ENCODE data around the gene PLEK2.

PLEK2 gene

GRCh38 chr14:67441256-67441655 is 29.3 kb upstream of the PLEK2 start:
- Mint-ChIP-seq H3K4me3 (no peak overlapping the region), H3K36me3 (no peaks in the 10 kb centered on the region), H3K4me1 (no peaks in the 10 kb centered on the region), H3K9me3 (no peaks in the 10 kb centered on the region), H3K27ac (no peak overlapping the region), H3K27me3 (peaks cover 17 to 29% of the 10 kb centered on the region in 2 donors)
- no peak for DNase-seq
- no peak for ATAC-seq (replicated peaks)

- Mint-ChIP-seq H3K27ac (no peak overlapping the region), H3K4me1 (no peaks in the 10 kb centered on the region), H3K27me3 (peaks cover 15 to 35% of the 10 kb centered on the region in 2 donors), H3K4me3 (no peak overlapping the region), H3K9me3 (no peaks in the 10 kb centered on the region), H3K36me3 (no peaks in the 10 kb centered on the region)
- ATAC-seq (replicated peaks) = no peak
- no peak for DNase-seq
Observed at GRCh38 chr14:67440513-67440912, 28.5 kb upstream of the PLEK2 start.

- Mint-ChIP-seq H3K27me3 (peaks cover 11 to 28% of the 10 kb centered on the region in 2 donors), H3K4me1 (no peaks in the 10 kb centered on the region), H3K27ac (no peak overlapping the region), H3K4me3 (no peak overlapping the region), H3K9me3 (no peaks in the 10 kb centered on the region), H3K36me3 (no peaks in the 10 kb centered on the region)
- DNase-seq = no peak
- no peak for ATAC-seq (replicated peaks)
Observed at GRCh38 chr14:67438969-67439368, 27.0 kb upstream of the PLEK2 start.

GRCh38 chr14:67436006-67436866 is 24.3 kb upstream of the PLEK2 start:
- peaks cover 6 to 17% of the 10 kb centered on the region in 2 donors for H3K27me3 Mint-ChIP-seq
- DNase-seq = no peak
- H3K9me3 Mint-ChIP-seq = no peaks in the 10 kb centered on the region
- no peaks in the 10 kb centered on the region for H3K36me3 Mint-ChIP-seq
- no peak for ATAC-seq (replicated peaks)
- H3K27ac Mint-ChIP-seq = no peak overlapping the region
- H3K4me3 Mint-ChIP-seq = no peak overlapping the region
- H3K4me1 Mint-ChIP-seq = no peaks in the 10 kb centered on the region

GRCh38 chr14:67435603-67436002 is 23.6 kb upstream of the PLEK2 start:
- Mint-ChIP-seq H3K4me1 (no peaks in the 10 kb centered on the region), H3K9me3 (no peaks in the 10 kb centered on the region), H3K36me3 (no peaks in the 10 kb centered on the region), H3K27ac (no peak overlapping the region), H3K4me3 (no peak overlapping the region), H3K27me3 (peaks cover 6 to 20% of the 10 kb centered on the region in 2 donors)
- DNase-seq (no peak), ATAC-seq (replicated peaks) (no peak)

- Mint-ChIP-seq H3K27me3 (peaks cover 5 to 28% of the 10 kb centered on the region in 2 donors), H3K9me3 (no peaks in the 10 kb centered on the region), H3K4me3 (no peak overlapping the region), H3K4me1 (peaks cover 2 to 3% of the 10 kb centered on the region in 2 donors), H3K36me3 (no peaks in the 10 kb centered on the region), H3K27ac (no peak overlapping the region)
- no peak for ATAC-seq (replicated peaks)
- DNase-seq = no peak
Observed at GRCh38 chr14:67432050-67432564, 20.1 kb upstream of the PLEK2 start.

GRCh38 chr14:67429510-67430205 is 17.7 kb upstream of the PLEK2 start:
- no peak overlapping the region for H3K4me3 Mint-ChIP-seq
- DNase-seq = no peak
- H3K27ac Mint-ChIP-seq = no peak overlapping the region
- H3K9me3 Mint-ChIP-seq = no peaks in the 10 kb centered on the region
- H3K27me3 Mint-ChIP-seq = peaks cover 16 to 42% of the 10 kb centered on the region in 2 donors
- ATAC-seq (replicated peaks) = no peak
- no peaks in the 10 kb centered on the region for H3K36me3 Mint-ChIP-seq
- peaks cover 7 to 8% of the 10 kb centered on the region in 2 donors for H3K4me1 Mint-ChIP-seq

- Mint-ChIP-seq H3K27ac (no peak overlapping the region), H3K27me3 (peaks cover 21 to 49% of the 10 kb centered on the region in 2 donors), H3K4me3 (no peak overlapping the region), H3K9me3 (no peaks in the 10 kb centered on the region), H3K36me3 (no peaks in the 10 kb centered on the region), H3K4me1 (peaks cover 8 to 11% of the 10 kb centered on the region in 2 donors)
- ATAC-seq (replicated peaks) (no peak), DNase-seq (no peak)
Observed at GRCh38 chr14:67428501-67429031, 16.6 kb upstream of the PLEK2 start.

- Mint-ChIP-seq H3K4me3 (no peak overlapping the region), H3K9me3 (no peaks in the 10 kb centered on the region), H3K27me3 (peaks cover 27 to 54% of the 10 kb centered on the region in 2 donors), H3K27ac (no peak overlapping the region), H3K4me1 (peaks cover 12 to 16% of the 10 kb centered on the region in 2 donors), H3K36me3 (no peaks in the 10 kb centered on the region)
- DNase-seq (peak; percentile 59), ATAC-seq (replicated peaks) (peak; percentile 91 to 93)
Observed at GRCh38 chr14:67426983-67427606, 15.1 kb upstream of the PLEK2 start.

GRCh38 chr14:67426161-67426560 is 14.2 kb upstream of the PLEK2 start:
- ATAC-seq (replicated peaks) (no peak), DNase-seq (no peak)
- Mint-ChIP-seq H3K27ac (no peak overlapping the region), H3K4me3 (no peak overlapping the region), H3K36me3 (no peaks in the 10 kb centered on the region), H3K4me1 (peaks cover 12 to 16% of the 10 kb centered on the region in 2 donors), H3K9me3 (no peaks in the 10 kb centered on the region), H3K27me3 (peaks cover 27 to 54% of the 10 kb centered on the region in 2 donors)

GRCh38 chr14:67425608-67426007 is 13.6 kb upstream of the PLEK2 start:
- Mint-ChIP-seq H3K36me3 (no peaks in the 10 kb centered on the region), H3K27me3 (peaks cover 27 to 51% of the 10 kb centered on the region in 2 donors), H3K4me3 (no peak overlapping the region), H3K9me3 (no peaks in the 10 kb centered on the region), H3K27ac (no peak overlapping the region), H3K4me1 (peaks cover 12 to 16% of the 10 kb centered on the region in 2 donors)
- DNase-seq (no peak), ATAC-seq (replicated peaks) (no peak)

GRCh38 chr14:67424539-67424938 is 12.6 kb upstream of the PLEK2 start:
- H3K4me1 Mint-ChIP-seq = peaks cover 14 to 16% of the 10 kb centered on the region in 2 donors
- H3K9me3 Mint-ChIP-seq = no peaks in the 10 kb centered on the region

GRCh38 chr14:67423424-67423823 is 11.5 kb upstream of the PLEK2 start:
- peaks cover 14 to 16% of the 10 kb centered on the region in 2 donors for H3K4me1 Mint-ChIP-seq
- no peaks in the 10 kb centered on the region for H3K9me3 Mint-ChIP-seq
- H3K27ac Mint-ChIP-seq = no peak overlapping the region
- peaks cover 24 to 44% of the 10 kb centered on the region in 2 donors for H3K27me3 Mint-ChIP-seq
- DNase-seq (no peak), ATAC-seq (replicated peaks) (peak in 1 of 2 donors; percentile 48)
- H3K36me3 Mint-ChIP-seq = no peaks in the 10 kb centered on the region
- no peak overlapping the region for H3K4me3 Mint-ChIP-seq

More at GRCh38 chr14:67424539-67424938, 12.6 kb upstream of the PLEK2 start:
- Mint-ChIP-seq H3K4me3 (no peak overlapping the region), H3K27ac (no peak overlapping the region), H3K27me3 (peaks cover 24 to 46% of the 10 kb centered on the region in 2 donors), H3K36me3 (no peaks in the 10 kb centered on the region)
- ATAC-seq (replicated peaks) (no peak), DNase-seq (no peak)

Data from stimulated activated naive B cell treated with anti-CD40 and anti-IgM and Interleukin-4, amounts not matched to agents 10 μg/mL and 1 μg/mL and 100 μg/mL, for 72 hours (primary cell).